Natural killer cell (primary cell): ENCODE data around the gene XRCC3. TPM values are rescaled to one million over a fixed set of nuclear protein-coding genes. Genes with fewer than 3 reads are reported as not detected.
A peak's percentile ranks its signal among the peaks of the same experiment; 100 is the strongest.

ENCODE experiments used
- ATAC-seq, 3 donors: fragments of 150-1000 bp in 2 of 3; fragments of 200-7000 bp in 1 of 3; cut with Tn5 transposase; 1 replicate in 1 of 3; 2 replicates in 2 of 3; pipeline ENCODE4 v1.10.0; 2021; ENCODE audit warnings: mild to moderate bottlenecking in 2 of 3, moderate library complexity in 2 of 3
- DNase-seq, 2 donors: peaks; one replicate each; pipeline versions ENCODE4 v3.0.0 to v3.0.0-alpha.2; 2013 to 2021; ENCODE audit warnings: mixed read lengths in 1 of 2
- H3K27ac ChIP-seq: one replicate; pipeline ENCODE4 v1.5.1; 2013; ENCODE audit warnings: mild to moderate bottlenecking, low read length
- H3K27me3 ChIP-seq: one replicate; pipeline ENCODE4 v1.6.1; 2013; ENCODE audit warnings: low read length; ENCODE audit not compliant: control insufficient read depth, insufficient read depth
- H3K36me3 ChIP-seq: one replicate; pipeline ENCODE4 v1.6.1; 2013; ENCODE audit warnings: low read length; ENCODE audit not compliant: control insufficient read depth, insufficient read depth
- H3K4me1 ChIP-seq: one replicate; pipeline ENCODE4 v1.6.1; 2013; ENCODE audit warnings: low read length; ENCODE audit not compliant: control insufficient read depth, insufficient read depth
- H3K4me3 ChIP-seq: one replicate; pipeline ENCODE4 v1.5.1; 2013; ENCODE audit warnings: low read length
- H3K9me3 ChIP-seq: one replicate; pipeline ENCODE4 v1.6.1; 2013; ENCODE audit warnings: low read length; ENCODE audit not compliant: control insufficient read depth, insufficient read depth
- H3K27ac Mint-ChIP-seq, 2 donors: one replicate each; pipeline ENCODE4 v1.8.0; 2022; ENCODE audit warnings: mild to moderate bottlenecking in 2 of 2, mixed read lengths in 2 of 2, moderate library complexity in 1 of 2
- H3K27me3 Mint-ChIP-seq, 2 donors: one replicate each; pipeline ENCODE4 v1.8.0; 2022; ENCODE audit warnings: low read depth in 2 of 2, mixed read lengths in 2 of 2
- H3K36me3 Mint-ChIP-seq: one replicate; pipeline ENCODE4 v1.8.0; 2022; ENCODE audit warnings: mixed read lengths
- H3K4me1 Mint-ChIP-seq, 2 donors: one replicate each; pipeline ENCODE4 v1.8.0; 2022; ENCODE audit warnings: mixed read lengths in 2 of 2
- H3K4me3 Mint-ChIP-seq: one replicate; pipeline ENCODE4 v1.8.0; 2022; ENCODE audit warnings: mild to moderate bottlenecking, moderate library complexity, mixed read lengths
- H3K9me3 Mint-ChIP-seq, 2 donors: one replicate each; pipeline ENCODE4 v1.8.0; 2022; ENCODE audit warnings: mixed read lengths in 2 of 2
- WGBS: methylation state at CpG from one replicate; pipeline ENCODE4 v1.1.7; 2013; ENCODE audit warnings: missing lambda C conversion rate; ENCODE audit not compliant: insufficient coverage; 5-methylcytosine and 5-hydroxymethylcytosine counted together
- intact Hi-C: fragments of 100-400 bp; cut with micrococcal nuclease; formaldehyde crosslinking; loops from one replicate; pipeline ENCODE4 v1.14.2; 2022
- total RNA-seq, 4 donors: library from RNA; stranded (reverse); fragments of 120-200 nt in 1 of 4; gene quantifications; one replicate each; pipeline versions ENCODE4 v1.2.3 to v1.2.4, GENCODE V29; 2013 to 2022
- TF ChIP-seq, protein P1 (sequence below): fragments of 200-600 bp; IDR thresholded peaks from one replicate; pipeline ENCODE4 v1.8.0; 2022; ENCODE audit warnings: antibody characterized with exemption

Gene XRCC3
- total RNA-seq, 3 donors from 2014 or later (not counting 1 experiment from before 2014, with no cell fraction given) = 11.6 to 12.8 (median 12.7) TPM

DNA sequence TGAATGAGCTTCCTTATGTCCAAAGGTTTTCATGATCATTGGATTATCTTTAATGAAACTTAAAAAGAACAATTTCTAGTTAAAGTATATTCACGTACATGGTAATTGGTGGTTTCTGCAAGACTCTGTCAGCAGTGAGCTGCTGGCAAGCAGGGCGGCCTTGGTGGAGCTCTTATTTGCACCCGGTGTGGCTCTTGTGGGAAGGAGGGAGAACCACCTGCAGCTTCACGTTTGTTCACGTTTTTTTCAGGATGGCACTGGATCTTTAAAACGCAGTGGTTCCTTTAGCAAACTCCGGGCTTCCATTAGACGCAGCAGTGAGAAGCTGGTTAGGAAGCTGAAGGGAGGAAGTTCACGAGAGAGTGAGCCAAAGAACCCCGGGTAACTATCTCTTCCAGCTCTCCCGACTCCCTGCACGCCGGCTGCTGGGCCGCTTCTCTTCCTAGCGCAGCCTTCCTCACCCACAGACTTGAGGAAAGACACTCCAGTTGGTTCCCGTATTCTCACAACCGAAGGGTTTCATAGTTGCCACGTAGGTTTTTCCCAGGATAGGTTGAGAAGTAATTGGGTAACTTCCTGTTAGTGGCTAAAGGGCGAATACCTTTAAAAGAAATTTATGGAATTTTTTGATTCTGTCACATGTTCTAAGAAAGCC lies 28.3 kb downstream of the XRCC3 start:
- 95% methylated on average over 19 of the region's 19 CpGs for WGBS
- H3K4me1 Mint-ChIP-seq = peaks cover 4 to 6% of the 10 kb centered on the region in 2 donors
- no peak for ATAC-seq
- no peaks in the 10 kb centered on the region for H3K36me3 Mint-ChIP-seq
- H3K27ac Mint-ChIP-seq = no peak overlapping the region
- H3K27me3 Mint-ChIP-seq = no peaks in the 10 kb centered on the region
- intact Hi-C loops = no loop called here
- no peak overlapping the region for H3K4me3 Mint-ChIP-seq
- Histone ChIP-seq H3K36me3 (peaks cover 48% of the 10 kb centered on the region), H3K4me3 (no peak overlapping the region), H3K4me1 (no peaks in the 10 kb centered on the region), H3K9me3 (no peaks in the 10 kb centered on the region), H3K27me3 (no peaks in the 10 kb centered on the region), H3K27ac (no peak overlapping the region)
- DNase-seq = no peak
- TF ChIP-seq, protein P1, sequence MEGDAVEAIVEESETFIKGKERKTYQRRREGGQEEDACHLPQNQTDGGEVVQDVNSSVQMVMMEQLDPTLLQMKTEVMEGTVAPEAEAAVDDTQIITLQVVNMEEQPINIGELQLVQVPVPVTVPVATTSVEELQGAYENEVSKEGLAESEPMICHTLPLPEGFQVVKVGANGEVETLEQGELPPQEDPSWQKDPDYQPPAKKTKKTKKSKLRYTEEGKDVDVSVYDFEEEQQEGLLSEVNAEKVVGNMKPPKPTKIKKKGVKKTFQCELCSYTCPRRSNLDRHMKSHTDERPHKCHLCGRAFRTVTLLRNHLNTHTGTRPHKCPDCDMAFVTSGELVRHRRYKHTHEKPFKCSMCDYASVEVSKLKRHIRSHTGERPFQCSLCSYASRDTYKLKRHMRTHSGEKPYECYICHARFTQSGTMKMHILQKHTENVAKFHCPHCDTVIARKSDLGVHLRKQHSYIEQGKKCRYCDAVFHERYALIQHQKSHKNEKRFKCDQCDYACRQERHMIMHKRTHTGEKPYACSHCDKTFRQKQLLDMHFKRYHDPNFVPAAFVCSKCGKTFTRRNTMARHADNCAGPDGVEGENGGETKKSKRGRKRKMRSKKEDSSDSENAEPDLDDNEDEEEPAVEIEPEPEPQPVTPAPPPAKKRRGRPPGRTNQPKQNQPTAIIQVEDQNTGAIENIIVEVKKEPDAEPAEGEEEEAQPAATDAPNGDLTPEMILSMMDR = no peak
- no peaks in the 10 kb centered on the region for H3K9me3 Mint-ChIP-seq

DNA sequence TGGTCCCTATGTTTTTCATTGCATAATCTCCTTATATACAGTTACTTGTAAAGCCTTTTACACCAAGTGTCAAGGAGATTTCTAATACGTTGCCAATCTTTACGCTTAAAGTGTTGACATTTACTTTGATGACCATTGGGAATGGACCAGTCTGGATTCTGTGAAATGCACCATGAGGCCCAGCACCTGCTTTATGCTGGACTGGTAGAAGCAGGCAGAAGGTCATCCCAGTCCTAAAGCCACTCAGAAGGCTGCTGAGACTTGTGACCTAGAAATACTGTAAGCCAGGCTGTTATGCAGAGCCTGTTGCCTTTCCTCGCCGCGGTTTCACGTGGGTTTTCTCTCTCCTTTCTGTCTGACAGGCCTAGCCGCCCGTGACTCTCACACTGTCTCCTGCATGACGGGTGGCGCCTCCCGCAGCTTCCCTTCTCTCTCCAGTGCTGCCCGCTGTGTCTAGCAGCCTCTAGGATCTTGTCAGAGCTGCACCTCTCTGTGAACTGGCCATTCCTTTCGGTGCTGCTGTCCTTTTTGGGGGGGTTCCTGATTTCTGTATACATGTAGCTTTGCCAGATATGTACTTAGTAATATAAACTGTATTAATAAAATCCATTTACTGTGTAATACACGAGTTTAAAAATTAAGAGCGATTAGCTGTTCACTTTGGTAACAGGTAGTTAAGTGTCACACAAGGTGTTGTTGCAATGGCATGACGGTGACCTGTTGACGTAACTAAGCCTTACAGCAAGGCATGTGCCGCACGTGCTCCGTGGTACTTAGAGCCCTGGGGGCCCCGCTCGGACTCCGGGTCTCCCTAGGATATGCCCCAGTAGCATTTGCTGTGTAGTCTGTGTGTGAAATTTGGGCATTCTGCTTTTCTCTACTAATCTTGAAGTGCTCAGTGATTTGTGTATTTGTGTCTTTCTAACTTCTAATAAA lies 29.7 kb downstream of the XRCC3 start:
- H3K27ac Mint-ChIP-seq = peak overlapping the region in 1 of 2 donors; percentile 35
- H3K9me3 ChIP-seq = no peaks in the 10 kb centered on the region
- no peak overlapping the region for H3K4me3 ChIP-seq
- no peak for DNase-seq
- H3K4me3 Mint-ChIP-seq = no peak overlapping the region
- intact Hi-C loops = no loop called here
- H3K27me3 ChIP-seq = no peaks in the 10 kb centered on the region
- H3K27ac ChIP-seq = no peak overlapping the region
- H3K4me1 Mint-ChIP-seq = peaks cover 4 to 6% of the 10 kb centered on the region in 2 donors
- no peak for ATAC-seq
- H3K9me3 Mint-ChIP-seq = no peaks in the 10 kb centered on the region
- peaks cover 58% of the 10 kb centered on the region for H3K36me3 ChIP-seq
- 92% methylated on average over 23 of the region's 23 CpGs for WGBS
- no peaks in the 10 kb centered on the region for H3K4me1 ChIP-seq
- H3K36me3 Mint-ChIP-seq = no peaks in the 10 kb centered on the region
- TF ChIP-seq, protein P1 = no peak
- no peaks in the 10 kb centered on the region for H3K27me3 Mint-ChIP-seq

DNA sequence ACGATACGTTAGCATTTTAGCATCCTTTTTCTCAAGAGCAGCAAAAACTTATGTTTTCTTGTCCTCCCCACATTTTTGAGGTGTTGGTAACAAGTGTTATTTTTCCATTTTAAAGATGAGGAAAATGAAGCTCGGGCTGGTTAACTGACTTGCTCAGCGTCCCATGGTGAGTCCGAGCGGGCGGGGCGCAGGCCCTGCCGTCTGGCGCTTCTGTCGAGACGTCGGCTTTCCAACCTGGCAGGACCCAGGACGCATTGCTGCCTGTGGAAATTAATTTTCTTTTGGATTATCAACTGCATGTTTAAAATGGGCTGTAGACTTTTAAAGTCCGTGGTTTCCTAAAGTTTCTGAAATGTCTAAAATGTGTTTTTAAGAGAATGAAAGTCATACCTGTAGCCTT lies 30.4 kb downstream of the XRCC3 start:
- Histone ChIP-seq H3K9me3 (no peaks in the 10 kb centered on the region), H3K4me3 (no peak overlapping the region), H3K27me3 (no peaks in the 10 kb centered on the region), H3K4me1 (no peaks in the 10 kb centered on the region), H3K27ac (no peak overlapping the region), H3K36me3 (peaks cover 65% of the 10 kb centered on the region)
- WGBS = 96% methylated on average over 15 of the region's 15 CpGs
- no peak for DNase-seq
- intact Hi-C loops = no loop called here
- Mint-ChIP-seq H3K27ac (no peak overlapping the region), H3K36me3 (no peaks in the 10 kb centered on the region), H3K4me1 (peaks cover 4 to 6% of the 10 kb centered on the region in 2 donors), H3K4me3 (no peak overlapping the region), H3K27me3 (no peaks in the 10 kb centered on the region), H3K9me3 (no peaks in the 10 kb centered on the region)
- no peak for ATAC-seq
- TF ChIP-seq, protein P1 = no peak
